TTC549 (cell line): ENCODE measurements around the gene ADAMTS3.
A peak's percentile ranks its signal among the peaks of the same experiment; 100 is the strongest.

Experiments
- FAIRE-seq: peaks from 2 replicates; lab custom pipeline; 2012; peaks lifted over from hg19 to GRCh38; lab: Jason Lieb, UNC

Gene ADAMTS3

DNA sequence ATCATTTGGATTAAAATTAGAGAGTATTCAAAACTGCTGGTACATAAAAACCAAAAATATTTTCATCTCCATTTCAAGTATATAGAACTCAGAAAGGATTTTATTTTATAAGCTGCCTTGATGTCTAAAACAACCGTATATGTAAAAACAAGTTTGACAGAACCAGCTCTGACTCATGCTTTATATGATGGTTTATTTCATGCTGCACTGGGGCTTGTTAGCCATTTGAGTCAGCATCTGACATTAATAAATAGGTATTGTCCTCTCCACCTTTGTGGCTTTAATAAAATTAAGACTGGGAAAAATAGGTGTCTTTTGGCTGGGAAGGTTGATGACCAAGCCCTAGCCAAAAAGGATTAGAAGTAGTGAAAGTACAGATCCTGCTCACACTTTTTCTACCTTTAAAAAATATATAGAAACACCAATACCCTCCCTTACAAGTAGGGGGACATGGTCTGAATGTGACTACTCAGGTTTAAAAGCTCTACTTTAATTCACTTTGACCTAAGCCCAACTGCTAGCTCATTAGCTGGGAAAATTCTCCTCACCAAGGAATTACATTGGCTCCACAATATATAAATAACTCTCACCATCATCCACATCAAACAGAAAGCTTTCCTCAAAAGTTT lies 228.1 kb downstream of the ADAMTS3 start:
- FAIRE-seq: no peak

DNA sequence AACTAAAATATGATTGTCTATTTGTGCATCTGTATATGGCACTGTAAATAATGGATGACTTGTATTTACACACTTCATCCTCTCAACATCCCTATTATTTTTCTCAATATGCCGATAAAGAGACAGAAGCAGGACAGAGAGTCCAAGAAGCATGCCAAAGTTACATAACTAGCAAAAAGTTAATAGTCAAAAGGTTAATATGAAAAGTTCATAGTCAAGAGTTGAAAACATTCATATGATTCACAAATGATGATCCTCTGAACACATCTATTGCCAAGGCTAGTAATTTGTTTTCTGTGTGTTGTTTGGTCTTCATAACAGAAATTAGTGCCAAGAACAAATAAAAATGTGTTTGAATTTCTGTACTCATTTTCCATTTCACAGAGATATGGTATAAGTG lies 231.0 kb downstream of the ADAMTS3 start:
- no peak for FAIRE-seq

DNA sequence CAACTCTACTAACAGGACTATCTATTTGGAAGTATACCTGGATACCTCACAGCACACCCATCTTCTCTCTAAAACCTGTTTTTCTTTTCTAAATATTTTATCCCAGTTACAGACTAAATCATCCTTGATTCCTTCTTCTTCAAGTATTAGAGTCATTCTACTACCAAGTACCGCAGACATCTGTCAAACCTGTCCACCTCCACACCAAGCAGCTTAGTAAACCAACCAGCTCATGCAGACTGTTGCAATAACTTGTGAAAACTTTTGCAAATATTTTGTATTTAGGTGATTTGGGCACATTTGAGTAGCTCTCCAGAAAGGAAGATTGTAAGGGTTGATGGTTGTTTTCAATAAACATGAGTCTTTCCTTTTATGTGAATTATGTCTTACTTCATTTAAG lies 238.6 kb downstream of the ADAMTS3 start:
- no peak for FAIRE-seq

DNA sequence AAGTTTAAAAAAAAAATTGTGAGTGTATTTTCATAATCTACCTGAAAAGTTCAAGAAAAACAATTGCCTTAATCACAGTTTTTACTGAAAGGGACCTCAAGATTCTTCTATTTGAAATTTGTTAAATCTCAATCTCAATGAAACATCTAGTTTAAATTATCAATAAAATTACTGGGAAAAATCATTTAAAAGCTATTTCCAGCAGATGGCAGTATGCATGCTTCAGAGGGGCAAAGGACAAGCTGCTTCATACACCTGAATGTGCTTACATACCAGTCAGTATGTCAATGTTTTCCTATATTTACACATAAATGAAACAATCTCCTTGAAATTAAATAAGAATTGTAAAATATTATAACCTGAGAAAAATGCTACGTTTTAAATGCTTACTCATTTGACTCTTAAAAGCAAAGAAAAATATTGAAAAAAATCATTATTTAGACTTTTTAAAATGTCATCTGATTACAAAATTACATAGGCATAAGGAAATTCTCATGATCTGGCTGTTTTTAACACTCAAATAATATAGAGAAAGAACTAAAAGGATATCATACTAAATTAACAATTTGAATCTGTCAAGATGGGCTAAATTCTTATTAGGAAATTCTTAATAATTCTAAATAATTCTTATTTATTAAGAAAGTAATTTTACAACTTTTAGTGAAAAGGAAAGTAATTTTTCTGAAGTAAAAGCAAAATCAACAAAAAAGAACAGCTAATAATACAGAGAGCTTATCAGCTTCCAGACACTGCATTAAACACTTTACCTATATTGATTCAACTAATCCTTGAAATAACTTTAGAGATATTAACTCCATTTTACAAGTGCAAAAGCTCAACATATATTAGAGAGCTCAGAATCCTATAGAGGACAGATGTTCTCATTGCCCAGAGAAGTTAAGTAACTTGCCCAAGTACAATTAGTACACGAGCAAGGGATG lies 242.1 kb downstream of the ADAMTS3 start:
- FAIRE-seq: peak; percentile 49

DNA sequence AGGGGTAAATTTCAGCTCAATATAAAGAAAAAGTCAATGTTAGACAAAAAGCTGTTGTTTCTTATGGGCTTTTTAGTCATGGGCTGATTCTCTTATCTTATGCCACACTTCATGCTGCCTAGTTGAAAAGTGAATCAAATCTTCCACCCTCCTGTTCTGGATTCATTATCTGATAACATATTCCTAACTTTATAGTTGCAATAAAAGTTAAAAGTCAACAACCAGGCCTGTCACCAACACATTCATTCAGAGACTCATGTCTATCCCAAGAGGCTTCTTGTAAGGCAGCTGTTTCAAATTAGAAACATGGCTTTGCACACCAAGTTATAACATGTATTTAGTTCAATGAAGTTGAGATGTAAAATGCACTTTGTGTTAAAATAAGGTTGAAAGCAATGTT lies 243.8 kb downstream of the ADAMTS3 start:
- no peak for FAIRE-seq

DNA sequence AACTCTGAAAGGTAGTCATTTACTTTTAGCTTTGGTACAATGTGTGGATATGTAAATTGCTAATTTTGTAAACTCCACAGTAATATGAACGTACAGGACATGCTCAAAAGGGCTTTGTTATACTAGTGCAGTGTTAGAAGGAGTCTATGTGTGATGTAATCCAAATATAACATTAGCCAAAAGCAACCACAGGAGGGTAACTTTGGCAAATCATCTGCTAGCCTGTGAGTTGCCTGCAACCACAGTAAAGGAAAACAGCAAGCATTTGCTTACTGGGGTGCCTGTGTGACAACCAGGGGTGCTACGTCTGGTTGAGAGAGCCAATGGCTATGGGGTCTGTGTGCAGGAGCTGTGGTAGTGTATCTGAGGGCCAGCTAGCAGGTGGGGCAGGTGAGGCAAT lies 245.8 kb downstream of the ADAMTS3 start:
- FAIRE-seq: no peak

DNA sequence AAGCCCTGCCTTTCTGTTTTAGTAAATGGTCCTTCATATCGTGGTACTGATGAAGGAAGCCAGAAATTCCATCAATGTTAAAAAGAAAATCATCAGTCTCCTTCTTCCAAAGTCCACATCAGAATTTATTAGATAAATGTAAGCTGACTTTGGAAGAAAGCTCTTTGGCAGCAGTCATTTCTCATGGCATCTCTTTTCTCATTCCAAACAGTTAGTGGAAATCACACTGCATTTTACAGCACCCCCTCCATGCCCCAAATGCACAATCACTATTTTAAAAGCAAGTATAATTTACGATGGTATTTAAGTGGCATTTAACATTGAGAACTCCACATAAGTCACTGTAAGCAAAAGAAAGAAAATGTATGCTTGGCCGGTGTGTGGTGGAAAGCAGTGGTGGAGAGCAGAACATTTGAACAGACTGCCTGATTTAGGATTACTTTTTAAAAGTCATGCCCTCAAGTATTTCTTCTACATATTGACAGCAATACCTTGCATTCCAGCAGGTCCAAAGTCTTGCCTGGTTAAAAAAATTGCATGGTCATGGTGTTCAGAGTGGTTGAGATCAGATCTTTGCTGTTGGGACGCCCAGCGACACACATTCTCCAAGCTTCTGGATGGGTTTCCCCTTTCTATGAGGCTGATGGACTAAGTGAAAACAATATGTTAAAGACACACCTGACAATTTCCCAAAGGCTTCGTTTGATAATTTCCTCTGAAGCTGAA lies 248.6 kb downstream of the ADAMTS3 start:
- FAIRE-seq: no peak

DNA sequence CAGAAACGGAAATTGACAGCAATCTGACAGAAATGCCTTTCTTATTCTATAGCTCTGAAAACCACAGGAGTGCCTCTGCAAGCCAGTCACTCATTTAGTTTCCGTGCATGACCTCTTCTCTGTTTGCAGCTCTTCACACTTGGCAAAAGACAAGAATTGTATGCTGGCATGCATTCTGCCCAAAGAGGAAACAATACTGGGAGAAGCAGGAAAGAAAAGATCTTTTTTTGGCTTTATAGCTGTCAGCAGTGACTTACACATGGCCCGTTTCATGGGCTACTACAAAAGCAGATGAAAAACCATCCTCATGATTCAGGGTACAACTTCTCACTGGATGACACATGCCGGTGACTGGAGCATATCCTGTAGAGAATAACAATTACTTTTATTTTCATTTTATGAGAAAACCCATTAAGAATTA lies 249.4 kb downstream of the ADAMTS3 start:
- no peak for FAIRE-seq

DNA sequence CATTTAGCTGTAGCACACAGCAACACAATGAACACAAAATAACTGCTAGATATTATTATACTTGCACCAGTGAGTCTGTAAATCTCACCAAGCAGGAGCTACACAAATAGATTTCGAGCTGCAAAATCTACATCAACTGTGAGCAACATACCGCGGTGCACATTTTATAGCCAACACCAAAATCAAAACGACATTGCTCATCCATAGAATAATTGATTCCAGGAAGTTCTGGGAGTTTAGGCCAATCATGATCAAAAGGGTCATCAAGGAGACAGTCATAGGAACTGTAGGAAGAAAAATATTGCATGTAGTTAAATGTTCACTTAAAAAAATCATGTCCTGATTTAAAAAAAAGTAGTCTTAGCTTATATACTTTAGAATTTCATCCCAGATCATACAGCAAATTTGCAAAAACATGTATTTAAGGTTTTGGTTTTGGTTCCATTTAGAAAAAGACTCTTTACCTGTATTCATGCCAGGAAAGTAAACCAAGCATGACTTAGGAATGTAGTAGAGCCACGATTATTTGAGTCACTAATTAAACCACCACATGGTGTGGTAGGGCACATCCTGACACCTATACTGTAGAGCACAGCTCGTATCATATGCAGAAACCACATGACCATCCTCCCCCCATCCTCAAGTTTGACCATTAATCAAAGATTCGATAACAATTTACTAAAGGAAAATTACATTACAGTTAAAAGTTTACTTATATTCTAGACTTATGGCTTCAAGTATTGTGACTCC lies 250.4 kb downstream of the ADAMTS3 start:
- no peak for FAIRE-seq

DNA sequence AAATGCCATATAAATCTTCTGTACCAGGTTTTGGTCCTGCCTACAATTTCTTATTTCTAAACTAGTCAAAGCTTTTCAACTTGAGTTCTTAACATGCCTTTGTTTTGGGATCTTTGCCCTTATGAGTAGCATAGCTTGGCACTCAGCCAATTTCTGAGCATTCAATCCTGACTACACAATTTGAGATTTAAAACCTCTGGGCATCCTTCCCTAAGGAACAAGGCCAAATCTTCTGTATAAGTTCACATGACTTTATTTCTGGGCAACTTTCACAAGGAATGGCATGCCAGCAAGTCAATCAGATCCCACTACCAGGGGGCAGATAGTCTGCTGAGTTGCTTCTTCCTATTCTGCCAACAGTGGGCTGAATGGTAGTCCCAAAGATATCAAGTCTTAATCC lies 254.2 kb downstream of the ADAMTS3 start:
- FAIRE-seq: no peak

DNA sequence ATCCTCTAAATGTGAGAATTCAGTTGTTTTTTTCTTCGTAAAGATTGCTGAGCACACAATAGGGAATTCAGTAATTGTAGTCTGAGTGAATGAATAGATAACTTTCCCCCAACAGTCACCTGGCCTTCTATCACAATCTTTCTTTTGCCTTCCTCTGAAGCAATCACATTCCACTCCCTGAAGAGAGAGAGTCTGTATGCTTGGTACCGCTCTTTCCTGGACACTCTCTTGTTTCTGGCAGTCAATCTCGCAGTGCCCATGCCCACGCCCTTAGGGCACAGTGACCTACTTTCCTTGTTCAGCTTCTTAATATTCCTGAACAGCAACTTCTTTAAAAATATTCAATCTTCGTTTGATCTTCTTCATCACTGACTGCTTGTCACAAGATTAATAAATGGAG lies 255.9 kb downstream of the ADAMTS3 start:
- no peak for FAIRE-seq

DNA sequence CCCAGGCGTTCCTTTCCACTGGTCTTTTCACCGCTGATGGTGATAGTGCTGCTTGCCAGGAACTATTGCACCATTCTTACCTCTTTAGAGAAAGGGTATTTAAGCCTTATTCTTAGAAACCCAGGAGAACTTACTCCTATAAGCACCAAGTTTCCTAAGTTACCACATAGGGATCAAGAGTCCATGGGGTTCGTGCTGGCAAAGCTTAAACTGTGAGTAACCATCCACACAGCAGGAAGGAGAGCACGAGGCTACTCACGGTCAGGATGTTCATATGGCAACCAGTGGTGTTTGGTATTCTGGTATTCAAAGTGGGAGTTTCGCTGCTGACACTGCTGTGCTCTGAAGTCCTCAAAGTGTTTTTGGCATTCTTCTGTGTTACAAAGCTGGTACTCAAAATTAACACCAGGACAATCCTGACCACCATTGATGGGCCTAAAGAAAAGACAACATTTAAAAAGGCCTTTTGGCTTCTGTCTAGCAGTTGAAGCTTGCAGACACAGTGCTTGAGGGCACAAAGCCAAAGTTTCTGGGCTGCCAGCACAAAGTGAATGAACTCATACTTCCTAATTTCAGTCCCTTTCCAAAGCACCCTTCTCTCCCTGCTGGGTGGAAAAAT lies 256.9 kb downstream of the ADAMTS3 start:
- no peak for FAIRE-seq

DNA sequence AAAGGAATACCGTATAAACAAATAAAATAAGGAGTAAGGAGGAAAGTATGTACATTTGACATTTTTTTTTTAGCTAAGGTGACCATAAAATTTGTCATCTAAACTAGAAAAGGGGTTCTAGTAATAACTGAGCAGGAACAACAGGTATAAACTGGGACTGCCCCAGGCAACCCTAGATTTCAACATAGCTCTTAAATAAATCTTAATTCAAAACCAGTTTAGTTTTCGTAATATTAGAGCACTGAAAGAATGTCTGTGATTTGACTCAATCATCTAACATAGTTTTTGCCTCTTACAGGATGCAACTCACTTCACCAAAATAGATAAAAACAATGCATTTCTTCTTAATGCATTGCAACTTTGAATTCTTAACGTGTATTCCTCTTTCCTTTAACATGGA lies 257.7 kb downstream of the ADAMTS3 start:
- FAIRE-seq: no peak

DNA sequence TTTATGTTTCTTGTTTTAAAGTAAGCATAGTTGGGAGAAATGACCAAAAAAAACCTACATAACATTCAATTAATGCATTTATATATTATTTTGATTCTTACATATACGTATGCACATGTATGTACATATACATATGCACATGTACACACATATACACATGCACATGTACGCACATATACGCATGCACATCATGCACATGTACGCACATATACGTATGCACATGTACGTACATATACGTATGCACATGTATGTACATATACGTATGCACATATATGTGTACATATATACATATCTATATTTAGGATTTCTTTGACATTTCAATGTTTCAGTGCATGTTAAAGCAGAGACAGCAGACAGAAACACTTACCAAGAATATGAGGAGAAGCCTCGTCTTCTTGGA lies 263.4 kb downstream of the ADAMTS3 start:
- FAIRE-seq: no peak

DNA sequence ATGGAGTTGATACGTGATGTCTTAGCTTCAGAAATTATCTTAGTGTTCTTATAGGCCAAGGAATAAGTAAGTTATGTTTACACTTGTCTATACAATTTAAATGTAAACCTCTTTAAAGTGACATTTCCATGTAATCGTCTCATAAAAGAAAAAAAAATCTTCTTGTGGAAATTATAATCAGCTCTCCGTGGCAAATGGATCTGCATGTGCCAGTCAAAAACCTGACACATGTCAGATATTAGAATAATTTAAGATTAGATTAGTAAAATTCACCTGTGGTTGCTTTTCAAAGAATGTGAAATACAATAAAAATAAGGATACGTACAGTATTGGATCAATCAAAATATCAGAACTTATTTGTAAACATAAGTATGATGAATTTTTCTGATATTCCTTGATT lies 263.9 kb downstream of the ADAMTS3 start:
- FAIRE-seq: no peak

DNA sequence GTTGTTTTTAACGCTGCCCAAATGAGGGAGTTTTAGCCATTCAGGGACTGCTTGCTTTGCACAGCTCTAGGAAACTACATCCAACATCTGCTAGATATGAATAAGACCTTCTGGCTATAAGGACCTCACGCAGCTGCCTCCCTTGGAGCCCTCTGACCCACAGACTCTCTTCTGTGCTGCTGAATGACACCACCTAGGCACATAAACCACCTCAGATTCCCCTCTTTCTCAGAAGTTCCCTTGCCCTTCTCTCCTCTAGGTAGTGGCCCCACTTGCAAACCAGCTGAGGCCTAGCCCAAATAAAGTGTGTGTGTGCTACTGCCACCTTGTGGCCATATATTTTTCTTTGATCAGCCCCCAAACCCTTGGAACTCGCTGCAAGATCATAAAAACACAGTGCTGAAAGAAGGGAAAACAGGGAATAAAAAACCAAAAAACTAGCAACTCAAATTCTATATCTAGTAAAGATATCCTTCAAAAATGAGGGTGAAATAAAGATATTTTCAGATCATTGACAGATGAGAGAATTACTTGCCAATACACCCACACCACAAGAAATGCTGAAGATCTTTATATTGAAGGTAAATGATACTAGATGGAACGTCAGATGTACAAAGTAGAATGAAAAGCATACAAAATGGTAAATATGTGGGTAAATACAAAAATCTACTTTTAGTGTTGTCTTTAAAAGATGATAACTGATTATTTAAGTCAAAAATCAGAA lies 265.9 kb downstream of the ADAMTS3 start:
- FAIRE-seq: peak; percentile 45

DNA sequence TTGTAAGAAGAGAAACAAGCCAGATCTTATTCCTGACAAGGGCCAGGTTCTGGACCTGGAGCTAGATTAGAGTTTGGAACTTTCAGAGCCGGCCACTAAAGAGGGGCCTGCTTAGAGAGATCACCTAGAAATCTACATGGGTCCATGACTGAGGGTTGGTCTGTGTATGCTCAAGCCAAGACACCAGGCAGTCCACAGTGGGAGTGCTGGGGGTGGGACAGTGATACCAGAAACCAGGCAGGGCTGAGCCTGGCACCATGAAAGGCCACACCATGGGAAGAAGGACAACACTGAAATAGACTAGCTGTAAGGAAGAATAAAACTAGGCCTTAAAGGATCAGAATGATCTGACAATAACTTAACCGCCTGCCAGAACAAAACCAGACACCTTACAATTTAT lies 267.3 kb downstream of the ADAMTS3 start:
- no peak for FAIRE-seq

DNA sequence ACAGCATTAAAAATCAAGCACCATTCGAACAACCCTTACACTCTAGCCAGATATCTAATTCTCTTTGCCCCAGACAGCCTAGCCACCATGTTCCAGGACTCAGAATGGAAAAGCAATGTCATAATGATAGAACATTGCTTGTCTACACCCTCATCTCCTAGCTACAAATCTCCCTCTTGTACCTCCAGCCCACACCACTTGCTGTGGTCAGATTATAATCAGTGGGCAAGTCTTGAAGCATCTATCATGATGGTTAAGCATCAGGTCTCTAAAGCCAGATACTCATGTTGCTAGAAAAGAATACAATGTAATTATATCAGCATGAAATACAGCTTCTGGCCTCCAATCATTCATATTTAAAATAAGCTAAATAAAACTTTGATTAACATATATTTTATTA lies 268.9 kb downstream of the ADAMTS3 start:
- FAIRE-seq: no peak

DNA sequence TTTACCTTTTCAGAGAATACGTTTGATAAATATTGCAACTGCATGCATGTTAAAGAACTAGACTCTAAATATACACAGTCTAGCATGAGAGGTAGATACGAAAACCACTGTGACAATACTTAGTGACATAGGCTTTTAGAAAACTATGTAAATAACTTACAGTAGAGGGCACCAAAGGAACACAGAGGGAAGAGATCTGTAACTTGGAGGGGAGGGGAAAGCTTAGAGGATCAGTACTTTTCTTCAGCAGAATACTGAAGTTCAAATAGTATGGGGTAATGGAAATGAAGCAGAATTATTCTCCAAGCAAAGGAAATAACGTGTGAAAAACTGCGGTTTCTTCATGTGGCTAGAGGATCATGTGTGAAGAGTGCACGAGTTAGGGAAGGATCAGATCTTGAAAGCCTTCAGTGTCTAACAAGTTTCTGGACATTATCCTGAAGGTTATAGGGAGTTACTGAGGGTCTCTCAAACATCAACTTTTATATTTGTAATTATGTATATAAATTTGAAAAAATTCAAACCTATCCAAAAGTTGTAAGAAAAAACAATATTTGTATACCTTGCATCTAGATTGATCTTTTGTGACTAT lies 273.0 kb downstream of the ADAMTS3 start:
- FAIRE-seq: peak; percentile 74

DNA sequence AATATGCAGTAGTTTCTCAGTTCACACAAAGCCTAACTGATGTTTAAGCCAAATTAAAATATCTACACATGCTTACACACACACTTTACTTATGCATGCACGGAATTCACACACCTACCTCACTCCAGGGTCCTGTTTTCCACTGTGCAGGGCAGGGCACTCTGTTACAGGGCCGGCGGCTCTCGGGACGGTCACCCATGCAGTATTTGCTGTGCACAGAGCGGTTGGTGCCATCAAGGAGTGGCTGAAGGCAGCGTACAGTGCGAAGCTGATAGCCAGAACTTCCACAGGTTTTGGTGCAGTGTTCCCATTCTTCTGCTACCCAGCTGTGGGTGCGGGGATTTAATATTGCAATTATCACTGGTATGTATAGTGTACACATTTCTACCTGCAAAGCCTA lies 278.3 kb downstream of the ADAMTS3 start:
- FAIRE-seq: no peak

DNA sequence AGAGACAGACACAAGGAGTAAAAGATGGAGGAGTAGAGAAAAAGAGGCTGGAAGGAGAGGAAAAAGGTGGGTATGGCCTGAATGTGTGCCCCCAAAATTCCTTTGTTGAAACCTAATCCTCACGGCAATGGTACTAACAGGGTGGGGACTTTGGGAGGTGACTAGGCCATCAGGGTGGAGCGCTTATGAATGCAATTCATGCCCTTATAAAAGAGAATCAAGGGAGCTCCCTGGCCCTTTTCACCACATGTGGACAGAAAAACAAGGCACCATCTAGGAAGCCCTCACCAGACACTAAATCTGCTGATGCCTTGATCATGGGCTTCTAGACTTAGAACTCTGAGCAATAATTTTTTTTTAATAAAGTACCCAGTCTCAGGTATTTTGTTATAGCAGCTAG lies 282.1 kb downstream of the ADAMTS3 start:
- no peak for FAIRE-seq
